HUES48 (cell line): ENCODE measurements around the gene KIF26A.
"Not testable (repeated sequence)": the region's sequence is repeated elsewhere in the genome, so short reads cannot be mapped to it uniquely, and the experiment has no call there.

ENCODE experiments used
- H3K27ac ChIP-seq: one replicate; pipeline ENCODE4 v1.7.0; 2013; ENCODE audit warnings: low read depth, low read length, inconsistent platforms
- H3K27me3 ChIP-seq: 2 replicates; pipeline ENCODE4 v1.6.1; 2013; ENCODE audit warnings: mild to moderate bottlenecking, low read length; ENCODE audit not compliant: control insufficient read depth, insufficient read depth
- H3K36me3 ChIP-seq: 2 replicates; pipeline ENCODE4 v1.6.1; 2013; ENCODE audit warnings: low read length; ENCODE audit not compliant: control insufficient read depth, insufficient read depth
- H3K4me1 ChIP-seq: 2 replicates; pipeline ENCODE4 v1.6.1; 2013; ENCODE audit warnings: mild to moderate bottlenecking, low read length; ENCODE audit not compliant: control insufficient read depth, insufficient read depth
- H3K4me3 ChIP-seq: 2 replicates; pipeline ENCODE4 v1.5.1; 2013; ENCODE audit warnings: mild to moderate bottlenecking, low read depth, low read length
- H3K9ac ChIP-seq: 2 replicates; pipeline ENCODE4 v1.6.1; 2013; ENCODE audit warnings: mild to moderate bottlenecking, low read depth, low read length, moderate library complexity
- H3K9me3 ChIP-seq: 2 replicates; pipeline ENCODE4 v1.6.1; 2013; ENCODE audit warnings: low read length; ENCODE audit not compliant: control insufficient read depth, insufficient read depth

KIF26A gene

DNA sequence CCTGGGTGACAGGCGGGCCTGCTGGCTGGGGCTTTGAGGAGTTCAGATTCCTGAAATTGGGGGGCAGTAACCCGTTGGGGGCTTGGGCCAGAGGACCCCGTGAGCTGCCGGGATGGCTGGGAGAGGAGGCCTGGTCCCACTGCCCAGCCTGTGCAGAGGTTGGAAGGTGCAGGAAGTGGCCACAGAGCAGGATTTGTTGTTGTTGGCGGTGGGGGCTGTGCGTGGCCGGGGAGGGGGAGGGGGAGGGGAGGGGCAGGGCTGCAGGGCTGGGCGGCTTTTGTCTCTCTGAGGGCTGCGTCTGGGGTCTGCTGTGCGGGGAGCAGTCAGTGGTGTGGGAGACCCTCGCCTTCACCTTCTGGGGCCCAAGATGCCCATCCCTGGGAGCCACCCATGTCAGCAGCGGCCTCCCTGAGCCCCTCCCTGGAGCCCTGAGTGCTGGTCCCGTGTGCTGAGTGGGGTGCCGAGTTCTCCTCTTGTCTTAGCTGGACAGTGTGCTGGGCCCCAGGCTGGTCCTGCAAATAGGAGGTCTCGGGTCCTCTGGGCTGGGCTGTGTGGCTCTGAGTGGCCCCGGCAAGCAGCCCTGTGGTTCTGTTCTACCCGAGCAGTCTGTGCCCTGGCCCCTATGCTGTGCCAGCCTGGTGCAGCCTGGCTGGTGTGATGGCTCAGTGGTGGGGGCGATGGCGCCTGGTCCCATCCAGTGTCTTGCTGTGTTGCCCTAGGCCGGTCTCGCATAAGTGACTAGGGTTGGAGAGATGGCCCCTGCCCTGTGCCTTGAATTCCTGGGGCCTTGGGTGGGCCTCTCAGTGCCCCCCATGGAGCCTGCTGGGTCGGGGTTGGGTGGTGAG, 10.3 kb downstream of the KIF26A start:
- peaks cover 22% of the 10 kb centered on the region for H3K36me3 ChIP-seq
- no peaks in the 10 kb centered on the region for H3K27me3 ChIP-seq
- H3K4me1 ChIP-seq, result peaks cover 19% of the 10 kb centered on the region
- H3K9ac ChIP-seq, result 0 out of 2 replicates have a peak overlapping the region, but pooled peaks have one; percentile 35
- H3K27ac ChIP-seq, result peak overlapping the region; percentile 84
- H3K9me3 ChIP-seq, result no peaks in the 10 kb centered on the region
- no peak overlapping the region for H3K4me3 ChIP-seq

DNA sequence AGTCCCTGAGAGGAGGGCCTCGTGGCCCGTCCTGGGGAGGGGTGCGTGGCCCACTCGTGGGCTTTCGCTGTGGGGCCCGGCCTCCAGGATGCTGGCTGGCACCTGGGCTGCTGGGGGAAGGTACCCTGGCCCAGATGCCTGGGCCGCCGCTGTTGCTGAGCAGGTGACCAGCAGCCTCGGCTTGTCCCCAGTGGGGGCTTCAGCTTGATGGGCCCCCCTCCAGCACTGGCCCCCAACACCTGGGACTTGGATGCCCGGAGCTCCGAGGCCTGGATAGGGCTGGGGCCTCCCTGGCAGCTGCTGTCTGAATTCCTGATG, 10.8 kb downstream of the KIF26A start:
- no peak overlapping the region for H3K4me3 ChIP-seq
- H3K4me1 ChIP-seq, result peaks cover 19% of the 10 kb centered on the region
- H3K27ac ChIP-seq, result peak overlapping the region; percentile 84
- no peaks in the 10 kb centered on the region for H3K27me3 ChIP-seq
- no peak overlapping the region for H3K9ac ChIP-seq
- no peaks in the 10 kb centered on the region for H3K9me3 ChIP-seq
- peaks cover 26% of the 10 kb centered on the region for H3K36me3 ChIP-seq

DNA sequence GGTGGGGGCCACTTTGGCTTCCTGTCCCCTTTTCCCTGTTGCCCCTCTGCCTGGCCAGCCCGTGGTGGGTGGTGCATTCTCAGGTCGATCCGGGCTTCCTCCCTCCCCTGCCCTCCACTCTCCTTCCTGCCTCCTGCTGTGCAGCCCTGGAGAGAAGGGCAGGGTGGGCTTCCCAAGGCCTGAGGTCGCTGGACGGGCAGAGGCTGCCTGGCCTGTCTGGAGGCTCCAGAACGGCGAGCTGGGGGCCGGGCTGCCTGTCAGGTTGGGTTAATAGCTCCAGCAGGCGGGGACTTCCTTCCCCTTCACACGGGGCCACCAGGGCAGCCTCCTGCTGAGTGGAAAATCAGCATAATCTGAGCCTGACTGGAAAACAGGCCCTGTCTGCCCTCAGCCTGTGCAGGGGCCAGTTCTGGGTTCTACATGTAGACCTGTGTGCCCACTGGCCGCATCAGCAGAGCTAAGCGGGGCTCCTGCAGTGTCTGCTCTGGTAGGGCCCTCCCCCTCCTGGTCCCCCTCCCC, 11.3 kb downstream of the KIF26A start:
- peaks cover 19% of the 10 kb centered on the region for H3K4me1 ChIP-seq
- H3K4me3 ChIP-seq, result no peak overlapping the region; the same call in 1 of the 2 replicates
- H3K27me3 ChIP-seq, result no peaks in the 10 kb centered on the region
- H3K36me3 ChIP-seq, result peaks cover 29% of the 10 kb centered on the region
- H3K9me3 ChIP-seq, result no peaks in the 10 kb centered on the region
- peak overlapping the region; percentile 84 for H3K27ac ChIP-seq
- no peak overlapping the region for H3K9ac ChIP-seq

DNA sequence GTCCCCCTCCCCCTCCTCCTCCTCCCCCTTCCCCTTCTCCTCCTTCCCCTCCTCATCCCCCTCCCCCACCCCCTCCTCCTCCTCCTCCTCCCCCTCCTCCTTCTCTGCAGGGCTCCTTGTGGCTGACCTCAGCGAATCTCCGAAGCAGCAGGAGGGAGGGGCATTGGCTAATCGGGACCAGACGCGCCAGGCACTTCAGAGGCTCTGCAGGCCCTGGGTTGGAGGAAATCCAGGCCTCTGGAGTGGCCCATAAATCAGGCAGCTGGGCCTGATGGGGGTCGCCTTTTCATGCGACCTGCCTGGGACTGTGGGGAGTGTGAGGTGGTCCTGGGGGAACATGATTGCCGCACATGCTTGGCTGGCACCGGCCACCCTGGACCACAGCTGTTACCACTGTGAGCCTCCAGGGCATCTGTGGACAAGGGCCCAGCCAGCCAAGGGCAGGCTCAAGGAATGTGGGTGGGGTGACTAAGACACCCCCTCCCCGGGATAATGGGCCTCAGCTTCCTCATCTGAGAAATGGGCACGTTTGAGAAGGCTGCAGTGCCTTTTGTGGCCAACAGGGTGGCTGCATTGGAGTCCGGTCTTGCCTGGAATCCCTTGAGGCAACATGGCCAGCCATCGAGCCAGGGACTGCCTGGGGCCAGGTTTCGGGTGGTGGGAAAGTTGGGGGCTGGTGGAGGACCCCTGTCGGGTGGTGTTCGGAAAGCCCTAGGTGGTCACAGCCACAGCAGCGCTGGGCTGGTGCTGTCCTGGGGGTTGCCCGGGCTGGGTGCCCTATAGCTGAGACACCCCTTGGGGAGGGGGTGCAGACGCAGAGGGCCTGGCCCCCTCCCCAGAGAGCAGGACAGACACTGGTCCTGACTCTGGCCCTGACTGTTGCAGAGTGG, 12.0 kb downstream of the KIF26A start:
- Histone ChIP-seq H3K4me1 (peaks cover 19% of the 10 kb centered on the region), H3K9ac (no peak overlapping the region; the same call in 1 of the 2 replicates), H3K27me3 (no peaks in the 10 kb centered on the region), H3K36me3 (peaks cover 32% of the 10 kb centered on the region), H3K9me3 (no peaks in the 10 kb centered on the region), H3K27ac (peak overlapping the region; percentile 89), H3K4me3 (peak overlapping the region; percentile 16; the same call in 1 of the 2 replicates)

DNA sequence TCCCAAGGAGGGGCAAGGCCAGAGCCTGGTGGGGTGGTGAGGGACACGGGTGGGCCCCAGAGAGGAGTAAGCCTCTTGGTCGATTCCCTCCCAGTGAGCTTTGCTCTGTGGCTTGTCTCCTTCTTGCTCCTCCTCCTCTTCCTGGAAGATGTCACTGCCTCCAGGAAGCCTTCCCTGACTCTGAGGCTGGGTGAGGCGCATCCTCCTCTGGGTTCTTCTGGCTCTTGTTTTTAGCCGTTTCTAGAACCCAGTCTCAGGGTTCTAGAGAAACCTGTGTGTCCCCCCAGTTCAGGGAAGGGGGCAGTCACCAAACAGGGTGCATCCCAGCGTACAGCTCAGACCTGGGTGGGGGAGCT, 12.6 kb downstream of the KIF26A start:
- H3K36me3 ChIP-seq, result peaks cover 34% of the 10 kb centered on the region

DNA sequence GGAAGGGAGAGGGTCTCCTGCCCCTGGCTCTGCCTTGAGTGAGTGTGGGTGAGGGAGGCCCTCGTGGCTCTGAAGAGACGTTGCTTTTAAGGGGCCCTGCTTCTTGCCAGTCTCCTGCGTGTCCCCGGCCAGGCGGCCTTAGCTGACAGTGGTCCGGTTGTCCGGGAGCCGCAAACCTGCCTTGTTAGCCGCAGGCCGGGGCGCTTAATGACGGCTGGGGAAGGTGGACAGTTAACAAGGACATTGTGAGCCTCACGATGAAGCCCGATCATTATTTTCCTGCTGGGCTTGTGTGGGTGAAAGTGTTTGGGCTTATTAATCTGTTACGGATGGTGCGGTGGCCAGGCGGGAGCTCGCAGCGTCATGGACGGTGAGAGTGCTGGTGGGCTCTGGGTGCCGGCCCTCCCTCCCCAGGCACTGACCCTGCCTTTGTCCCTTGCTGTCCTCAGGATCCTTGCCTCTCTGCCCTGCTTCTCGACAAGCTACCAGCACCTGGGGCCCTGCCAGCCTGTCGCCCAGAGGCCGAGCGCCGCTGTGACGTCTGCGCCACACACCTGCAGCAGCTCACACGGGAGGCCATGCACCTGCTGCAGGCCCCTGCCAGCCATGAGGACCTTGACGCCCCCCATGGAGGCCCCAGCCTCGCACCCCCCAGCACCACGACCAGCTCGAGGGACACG, 13.3 kb downstream of the KIF26A start:
- H3K27ac ChIP-seq, result no peak overlapping the region
- peaks cover 19% of the 10 kb centered on the region for H3K4me1 ChIP-seq
- no peak overlapping the region for H3K4me3 ChIP-seq
- H3K9ac ChIP-seq, result no peak overlapping the region
- H3K27me3 ChIP-seq, result no peaks in the 10 kb centered on the region
- no peaks in the 10 kb centered on the region for H3K9me3 ChIP-seq
- peaks cover 36% of the 10 kb centered on the region for H3K36me3 ChIP-seq

More for the DNA sequence above, 12.6 kb downstream of the KIF26A start:
- Histone ChIP-seq H3K4me1 (peaks cover 19% of the 10 kb centered on the region), H3K27ac (peak overlapping the region; percentile 89), H3K27me3 (no peaks in the 10 kb centered on the region), H3K9ac (no peak overlapping the region), H3K4me3 (no peak overlapping the region), H3K9me3 (no peaks in the 10 kb centered on the region)

DNA sequence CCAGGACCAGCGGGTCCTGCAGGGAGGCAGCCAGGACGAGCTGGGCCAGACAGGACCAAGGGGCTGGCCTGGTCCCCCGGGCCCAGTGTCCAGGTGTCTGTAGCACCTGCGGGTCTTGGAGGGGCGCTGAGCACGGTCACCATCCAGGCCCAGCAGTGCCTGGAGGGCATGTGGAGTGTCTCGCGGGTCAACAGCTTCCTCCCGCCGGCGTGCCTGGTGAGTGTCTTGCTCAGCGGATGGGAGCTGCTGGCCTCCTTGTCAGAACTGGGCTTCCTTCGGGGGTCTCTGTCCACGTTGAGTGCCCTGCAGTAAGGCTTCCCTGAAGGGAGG, 13.8 kb downstream of the KIF26A start:
- peaks cover 19% of the 10 kb centered on the region for H3K4me1 ChIP-seq
- H3K27me3 ChIP-seq, result no peaks in the 10 kb centered on the region
- H3K9ac ChIP-seq, result no peak overlapping the region
- H3K27ac ChIP-seq, result no peak overlapping the region
- peaks cover 38% of the 10 kb centered on the region for H3K36me3 ChIP-seq
- no peak overlapping the region for H3K4me3 ChIP-seq
- no peaks in the 10 kb centered on the region for H3K9me3 ChIP-seq

DNA sequence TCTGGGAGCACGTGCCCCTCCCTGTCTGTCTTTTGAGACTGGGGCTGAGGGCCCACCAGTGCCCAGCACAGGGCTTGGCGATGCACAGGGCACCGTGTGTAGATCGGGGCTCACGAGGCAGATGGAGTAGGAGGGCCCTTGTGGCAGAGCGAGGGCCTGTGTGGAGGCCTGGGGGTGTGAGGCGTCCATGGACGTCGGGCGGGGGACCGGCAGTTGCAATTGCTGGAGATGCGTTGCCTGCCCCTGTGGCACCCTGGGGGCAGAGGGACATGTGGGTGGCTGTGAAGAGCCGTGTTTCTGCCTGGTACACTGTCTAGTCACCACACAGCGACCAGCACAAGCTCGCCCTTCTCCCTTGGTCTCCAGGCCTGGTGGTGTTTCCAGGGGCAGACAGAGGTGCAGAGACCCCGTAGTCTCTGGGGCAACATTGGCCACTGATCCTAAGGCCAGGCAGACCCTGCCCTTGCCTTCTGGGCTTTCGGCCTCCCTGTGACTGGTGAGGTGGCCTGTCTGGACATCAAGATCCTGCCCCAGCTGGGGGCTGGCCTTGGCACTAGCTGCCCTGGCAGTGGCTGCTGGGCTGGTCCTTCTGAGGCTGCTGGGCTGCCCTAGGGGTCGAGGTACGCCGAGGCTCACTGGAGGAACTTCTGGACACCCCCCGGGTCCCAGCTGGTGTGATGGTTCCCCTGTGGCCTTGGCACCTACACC, 14.5 kb downstream of the KIF26A start:
- no peak overlapping the region for H3K9ac ChIP-seq
- peaks cover 41% of the 10 kb centered on the region for H3K36me3 ChIP-seq
- no peak overlapping the region for H3K27ac ChIP-seq
- H3K27me3 ChIP-seq, result no peaks in the 10 kb centered on the region
- peaks cover 16% of the 10 kb centered on the region for H3K4me1 ChIP-seq
- no peaks in the 10 kb centered on the region for H3K9me3 ChIP-seq
- H3K4me3 ChIP-seq, result no peak overlapping the region

DNA sequence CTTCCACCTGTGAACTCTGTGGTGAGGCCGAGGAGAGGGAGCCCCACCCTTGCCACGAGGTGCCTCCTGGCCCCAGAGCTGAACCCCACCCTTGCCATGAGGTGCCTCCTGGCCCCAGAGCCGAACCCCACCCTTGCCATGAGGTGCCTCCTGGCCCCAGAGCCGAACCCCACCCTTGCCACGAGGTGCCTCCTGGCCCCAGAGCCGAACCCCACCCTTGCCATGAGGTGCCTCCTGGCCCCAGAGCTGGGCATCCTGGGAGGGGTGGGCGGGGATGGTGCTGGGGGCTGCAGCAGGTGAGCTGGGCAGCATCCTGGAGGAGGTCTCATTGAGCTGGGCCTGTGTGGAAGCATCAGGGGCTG, 15.0 kb downstream of the KIF26A start:
- H3K4me1 ChIP-seq, result peaks cover 11% of the 10 kb centered on the region
- H3K4me3 ChIP-seq, result not testable (repeated sequence)

DNA sequence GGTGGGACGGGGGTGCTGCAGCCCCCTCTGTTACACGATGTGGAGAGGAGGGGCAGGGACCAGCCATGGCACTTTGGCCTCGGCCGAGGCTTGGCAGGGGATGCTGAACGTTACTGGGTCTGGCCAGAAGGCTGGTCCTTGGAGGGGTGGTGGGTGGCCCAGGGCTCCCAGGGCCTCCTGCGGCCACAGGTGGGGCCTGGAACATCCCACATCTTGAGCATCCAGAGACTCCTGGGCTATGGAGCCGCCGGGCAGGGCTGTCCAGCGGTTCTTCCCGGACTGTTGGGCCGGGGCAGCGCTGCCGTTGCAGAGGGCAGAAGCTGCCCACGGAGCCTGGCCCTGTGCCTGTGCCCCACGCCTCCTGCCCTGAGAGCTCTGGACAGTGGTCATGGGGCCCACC, 15.9 kb downstream of the KIF26A start:
- Histone ChIP-seq H3K4me3 (no peak overlapping the region), H3K4me1 (peaks cover 4% of the 10 kb centered on the region; the same call in 1 of the 2 replicates), H3K9ac (no peak overlapping the region), H3K27ac (no peak overlapping the region), H3K27me3 (no peaks in the 10 kb centered on the region), H3K9me3 (no peaks in the 10 kb centered on the region), H3K36me3 (peaks cover 53% of the 10 kb centered on the region)

More for the DNA sequence above, 15.0 kb downstream of the KIF26A start:
- not testable (repeated sequence) for H3K27me3 ChIP-seq, H3K9me3 ChIP-seq, H3K27ac ChIP-seq, H3K9ac ChIP-seq
- H3K36me3 ChIP-seq, result peaks cover 46% of the 10 kb centered on the region
